HG03108 (cell line): ENCODE data around the gene RPL22.

Experiments
- ATAC-seq: cut with Tn5 transposase; IDR thresholded peaks from one replicate; pipeline ENCODE4 v1.9.1; 2021; ENCODE audit warnings: moderate library complexity; ENCODE audit not compliant: unreplicated experiment

RPL22 gene

GRCh38 chr1:6175411-6175828 is 24.0 kb downstream of the RPL22 start:
- ATAC-seq, result no peak

DNA sequence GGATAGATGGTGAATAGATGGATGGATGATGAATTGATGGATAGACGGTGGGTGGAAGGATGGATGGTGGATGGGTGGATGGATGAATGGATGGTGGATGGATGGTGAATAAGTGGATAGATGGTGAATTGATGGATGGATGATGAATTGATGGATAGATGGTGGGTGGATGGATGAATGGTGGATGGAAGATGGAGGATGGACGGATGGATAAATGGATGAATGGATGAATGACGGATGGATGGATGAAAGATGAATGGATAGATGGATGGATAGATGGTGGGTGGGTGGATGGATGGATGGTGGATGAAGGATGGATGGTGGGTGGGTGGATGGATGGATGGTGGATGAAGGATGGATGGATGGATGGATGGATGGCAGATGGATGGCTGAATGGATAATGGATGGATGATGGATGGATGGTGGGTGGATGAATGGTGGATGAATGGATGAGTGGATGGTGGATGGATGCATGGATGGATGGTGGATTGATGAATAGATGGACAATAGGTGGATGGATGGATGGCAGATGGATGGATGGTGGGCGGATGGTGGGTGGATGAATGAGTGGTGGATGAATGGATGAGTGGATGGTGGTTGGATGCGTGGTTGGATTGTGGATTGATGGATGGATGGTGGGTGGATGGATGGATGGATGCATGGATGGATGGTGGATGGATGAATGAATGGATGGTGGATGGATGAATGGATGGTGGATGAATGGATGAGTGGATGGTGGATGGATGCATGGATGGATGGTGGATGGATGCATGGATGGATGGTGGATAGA is 24.6 kb downstream of the RPL22 start:
- no peak for ATAC-seq

- no peak for ATAC-seq
Observed at GRCh38 chr1:6172549-6172948, 26.8 kb downstream of the RPL22 start.

DNA sequence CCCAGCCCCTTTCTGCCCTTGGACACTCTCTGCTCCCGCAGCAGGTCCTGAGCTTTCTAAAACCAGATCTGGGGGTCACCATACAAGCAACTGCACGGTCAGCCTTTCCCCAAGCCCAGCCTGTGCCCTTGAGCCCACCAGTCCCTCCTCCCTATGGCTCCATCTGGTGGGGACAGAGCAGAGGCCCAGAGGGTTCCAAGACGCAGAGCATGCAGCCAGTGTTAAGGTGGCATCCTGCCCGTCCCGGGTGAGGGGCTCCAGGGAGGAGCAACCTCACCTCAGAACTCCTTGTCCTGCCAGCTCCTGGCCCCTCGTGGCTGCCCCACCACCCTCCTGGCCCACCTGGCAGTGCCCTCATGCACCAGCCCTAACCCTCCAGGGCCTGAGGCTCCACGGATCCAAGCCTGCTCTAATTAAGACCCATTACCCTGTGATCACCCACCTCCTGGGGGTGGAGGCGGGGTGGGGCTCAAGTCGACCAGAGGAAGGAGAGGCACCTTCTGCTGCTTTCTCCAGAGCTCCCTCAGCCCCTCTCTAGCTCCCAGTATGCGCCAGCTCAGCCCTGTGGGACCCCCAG is 27.8 kb downstream of the RPL22 start:
- ATAC-seq, result no peak

DNA sequence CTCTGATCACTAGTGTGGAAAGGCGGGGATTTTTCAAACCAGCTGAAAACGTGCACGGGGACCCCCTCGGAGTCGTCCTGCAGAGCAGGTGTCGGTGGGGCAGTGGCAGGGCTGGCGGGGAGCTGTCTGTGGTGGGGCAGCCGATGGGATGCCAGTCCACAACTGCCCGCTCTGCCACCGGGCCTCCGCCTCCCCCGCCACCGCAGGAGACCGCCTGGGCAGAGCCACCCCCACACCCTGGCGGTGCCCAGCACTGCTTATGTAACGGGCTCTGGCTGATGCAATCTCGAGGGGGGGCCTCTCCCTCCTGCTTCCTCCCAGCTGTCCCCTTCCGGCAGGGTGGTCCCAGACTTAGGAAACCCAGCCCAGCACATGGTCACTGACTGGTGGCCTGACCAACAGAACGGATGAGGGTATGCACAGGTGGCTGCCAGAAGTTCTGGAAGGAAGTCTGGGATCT is 28.6 kb downstream of the RPL22 start:
- ATAC-seq, result no peak

DNA sequence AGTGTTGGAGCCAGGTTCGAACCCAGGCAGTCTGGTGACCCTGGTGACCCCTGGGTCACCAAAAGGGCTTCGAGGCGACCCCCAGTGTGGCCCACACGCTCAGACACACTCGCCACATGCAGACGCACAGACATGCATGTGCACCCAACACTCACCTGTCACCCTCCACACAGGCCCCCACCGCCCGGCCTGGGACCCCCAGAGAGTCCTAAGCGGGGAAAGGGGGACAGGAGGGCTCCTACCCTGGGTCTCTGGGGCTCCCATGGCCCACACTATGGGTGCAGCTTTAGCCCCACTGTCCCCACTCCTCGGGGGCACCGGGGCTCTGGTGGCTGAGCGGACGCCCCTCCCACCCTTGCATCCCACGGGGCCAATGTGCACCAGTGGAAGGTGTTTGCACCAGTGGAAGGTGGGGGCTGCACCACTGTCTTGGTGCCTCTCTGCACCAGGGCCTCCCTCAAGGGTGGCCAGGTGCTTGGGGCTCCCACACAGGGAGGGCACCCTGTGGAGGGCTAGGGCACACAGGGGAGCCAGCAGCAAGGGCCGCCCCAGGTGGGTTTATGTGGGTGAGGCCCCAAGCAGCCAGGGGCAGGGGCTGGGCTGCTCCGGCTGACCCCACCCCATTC is 29.2 kb downstream of the RPL22 start:
- no peak for ATAC-seq

GRCh38 chr1:6168947-6169586 is 30.3 kb downstream of the RPL22 start:
- no peak for ATAC-seq

GRCh38 chr1:6167391-6168303 is 31.7 kb downstream of the RPL22 start:
- no peak for ATAC-seq

DNA sequence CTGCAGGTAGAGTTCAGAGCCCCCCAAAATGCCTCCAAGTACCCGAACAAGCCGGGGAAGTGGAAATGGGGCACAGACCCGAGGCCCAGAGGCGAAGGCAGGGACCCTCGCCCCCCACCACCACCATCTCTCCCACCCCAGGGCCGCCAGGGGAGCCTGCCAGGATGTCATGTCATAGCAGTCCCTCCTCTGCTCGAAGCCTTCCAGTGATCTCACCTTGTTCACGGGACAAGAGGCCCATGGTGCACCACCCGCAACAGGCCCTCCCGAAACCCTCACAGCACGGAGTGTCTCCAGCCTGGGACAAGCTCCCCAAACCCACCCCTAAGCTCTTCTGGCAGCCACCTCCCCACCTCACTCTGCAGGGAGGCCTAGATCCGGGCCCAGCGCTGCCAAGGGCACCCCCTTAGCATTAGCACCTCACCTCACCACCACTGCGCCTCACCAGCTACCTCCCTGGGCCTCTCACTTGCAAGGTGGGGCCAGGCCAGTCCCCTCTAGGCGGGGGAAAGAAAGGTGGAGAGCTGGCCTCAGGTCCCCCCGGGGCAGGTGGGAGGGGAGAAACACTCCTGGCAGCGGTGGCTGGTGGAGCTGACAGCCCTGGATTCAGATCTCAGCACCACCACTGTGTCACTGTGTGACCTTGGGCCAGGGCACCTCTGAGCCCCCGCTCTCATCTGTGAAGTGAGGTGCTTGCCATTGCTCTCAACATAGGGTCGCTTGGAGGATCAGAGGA is 32.6 kb downstream of the RPL22 start:
- no peak for ATAC-seq

GRCh38 chr1:6166221-6166620 is 33.2 kb downstream of the RPL22 start:
- ATAC-seq, result no peak

- ATAC-seq, result no peak
Observed at GRCh38 chr1:6165441-6165985, 33.9 kb downstream of the RPL22 start.

GRCh38 chr1:6165027-6165426 is 34.4 kb downstream of the RPL22 start:
- no peak for ATAC-seq

GRCh38 chr1:6163973-6164617 is 35.3 kb downstream of the RPL22 start:
- no peak for ATAC-seq

GRCh38 chr1:6163191-6163972 is 36.0 kb downstream of the RPL22 start:
- no peak for ATAC-seq

DNA sequence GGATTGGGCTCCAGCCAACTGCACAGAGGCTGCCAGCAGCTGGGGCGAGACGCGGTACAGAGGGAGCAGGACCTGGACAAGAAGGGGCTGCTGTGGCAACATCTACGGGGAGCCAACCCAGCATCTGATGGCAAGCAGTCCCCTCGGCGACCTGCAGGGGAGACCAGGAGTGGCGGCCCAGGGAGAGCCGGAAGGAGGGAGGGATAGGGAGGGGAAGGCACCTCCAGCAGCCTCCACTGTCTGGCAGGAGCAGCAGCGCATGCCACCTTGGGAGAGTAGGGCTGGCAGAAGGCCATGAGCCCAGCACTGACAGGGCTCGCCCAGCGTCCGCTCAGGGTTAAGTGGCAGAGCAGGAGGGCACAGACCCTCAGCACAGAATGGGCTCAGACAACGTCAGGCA is 36.6 kb downstream of the RPL22 start:
- ATAC-seq, result no peak

- ATAC-seq, result no peak
Observed at GRCh38 chr1:6162341-6162740, 37.1 kb downstream of the RPL22 start.

DNA sequence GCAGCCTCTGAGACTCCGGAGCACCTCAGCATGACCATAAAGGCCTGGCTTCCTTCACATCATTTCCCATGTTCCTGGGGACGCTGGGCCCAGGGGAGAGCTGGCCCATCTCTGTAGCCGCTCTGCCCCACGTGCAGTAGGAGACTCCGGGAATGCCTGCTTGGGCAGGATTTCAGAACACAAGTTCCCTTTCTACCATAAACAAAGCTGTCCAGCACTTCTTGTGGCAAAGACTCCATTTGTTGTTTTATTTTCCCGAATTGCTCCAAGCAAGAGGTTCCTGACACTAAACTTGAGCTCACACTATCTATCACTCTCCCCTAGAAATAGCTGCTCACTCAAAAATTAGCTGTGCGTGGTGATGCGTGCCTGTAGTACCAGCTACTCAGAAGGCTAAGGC is 41.2 kb downstream of the RPL22 start:
- ATAC-seq, result no peak

DNA sequence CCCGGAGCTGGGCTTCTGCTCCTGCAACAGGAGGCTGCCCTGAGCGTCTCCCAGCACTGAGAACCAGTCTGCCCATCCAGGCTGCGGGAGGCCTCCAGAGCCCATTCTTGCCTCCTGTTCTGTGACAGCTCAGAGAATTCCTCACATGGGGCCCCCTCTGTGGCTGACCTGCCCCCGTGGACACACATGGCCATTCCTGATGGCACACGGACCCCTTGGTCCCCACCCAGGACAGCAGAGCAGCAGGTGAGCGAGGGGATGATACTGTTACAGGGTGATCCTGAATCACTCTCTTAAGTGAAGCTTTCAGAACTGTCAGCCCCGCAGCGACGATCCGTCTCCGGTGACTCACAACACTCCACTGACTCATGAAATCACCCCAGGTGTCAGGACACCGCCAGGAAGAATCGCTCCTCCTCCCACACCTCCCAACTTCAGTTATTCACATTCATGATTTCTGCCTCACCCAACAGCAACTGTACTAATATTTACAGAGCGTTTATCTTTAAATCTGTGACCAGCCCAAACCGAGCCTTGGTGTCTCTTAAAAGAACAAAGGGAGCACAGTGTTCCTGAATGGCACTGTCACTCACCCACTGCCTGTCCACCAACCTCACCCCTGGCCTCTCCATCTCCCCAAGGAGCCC is 41.7 kb downstream of the RPL22 start:
- ATAC-seq, result no peak
